Fibroblast of pulmonary artery (primary cell): ENCODE results near the gene TUBB8B.
"Not testable (repeated sequence)": the region's sequence is repeated elsewhere in the genome, so short reads cannot be mapped to it uniquely, and the experiment has no call there.

ENCODE experiments used
- DNase-seq: peaks from one replicate; pipeline ENCODE4 v3.0.0-alpha.2; 2010; ENCODE audit warnings: low read depth
- H3K4me3 ChIP-seq: replicated peaks from 2 replicates; pipeline ENCODE4 v1.5.1; 2011; ENCODE audit warnings: low read depth, mild to moderate bottlenecking, control low read depth, low read length, moderate library complexity

Gene TUBB8B

DNA sequence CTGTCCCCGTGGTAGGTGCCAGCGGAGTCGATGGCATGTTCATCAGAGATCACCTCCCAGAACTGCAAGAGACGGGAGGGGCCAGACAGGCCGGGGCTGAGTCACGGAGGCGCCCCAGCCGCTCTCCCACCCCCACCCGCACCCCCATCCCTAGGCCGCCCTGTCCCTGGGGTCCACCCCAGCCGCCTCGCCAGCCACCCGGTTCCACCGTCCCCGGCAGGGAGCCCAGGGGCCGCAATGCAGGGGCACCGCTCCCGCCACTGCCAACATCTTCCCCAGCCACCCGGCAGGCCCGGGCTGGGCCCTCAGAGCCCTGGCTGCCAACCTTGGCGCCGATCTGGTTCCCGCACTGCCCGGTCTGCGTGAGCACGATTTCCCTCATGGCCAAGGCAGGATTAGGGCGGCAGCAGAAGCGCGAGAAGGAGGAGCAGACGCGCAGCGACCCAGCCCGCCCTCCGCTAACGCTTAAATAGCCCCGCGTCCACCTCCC lies at the start of gene TUBB8B:
TUBB8B (minus strand) TSS at position 440 of the 490 bp plus-strand sequence; CDS start at position 382, 58 bp downstream.
- DNase-seq = not testable (repeated sequence)

DNA sequence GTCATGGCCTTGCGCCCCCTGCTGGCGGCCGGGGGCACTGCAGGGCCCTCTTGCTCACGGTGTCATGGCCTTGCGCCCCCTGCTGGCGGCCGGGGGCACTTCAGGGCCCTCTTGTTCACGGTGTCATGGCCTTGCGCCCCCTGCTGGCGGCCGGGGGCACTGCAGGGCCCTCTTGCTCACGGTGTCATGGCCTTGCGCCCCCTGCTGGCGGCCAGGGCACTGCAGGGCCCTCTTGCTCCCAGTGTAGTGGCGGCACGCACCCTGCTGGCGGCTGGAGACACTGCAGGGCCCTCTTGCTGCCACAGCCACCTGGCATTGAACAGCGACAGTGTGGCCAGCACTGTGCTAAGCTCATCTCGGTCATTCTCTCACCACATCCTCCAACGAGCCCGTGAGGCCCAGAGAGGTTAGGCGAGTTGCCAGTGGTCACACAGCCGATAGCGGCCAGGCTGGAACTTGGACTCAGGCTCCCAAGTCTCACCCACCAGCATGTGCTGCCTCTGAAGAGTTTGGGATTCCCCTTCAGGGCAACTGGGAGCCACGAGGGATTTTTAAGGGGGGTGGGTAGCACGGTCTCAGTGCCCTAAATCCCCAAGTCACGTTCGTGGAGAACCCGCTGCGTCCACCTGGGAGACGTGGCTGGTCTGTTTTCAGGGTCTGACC lies 48.0 kb upstream of the TUBB8B start:
- not testable (repeated sequence) for DNase-seq

More for the DNA sequence above, at the start of gene TUBB8B:
- H3K4me3 ChIP-seq = not testable (repeated sequence)

DNA sequence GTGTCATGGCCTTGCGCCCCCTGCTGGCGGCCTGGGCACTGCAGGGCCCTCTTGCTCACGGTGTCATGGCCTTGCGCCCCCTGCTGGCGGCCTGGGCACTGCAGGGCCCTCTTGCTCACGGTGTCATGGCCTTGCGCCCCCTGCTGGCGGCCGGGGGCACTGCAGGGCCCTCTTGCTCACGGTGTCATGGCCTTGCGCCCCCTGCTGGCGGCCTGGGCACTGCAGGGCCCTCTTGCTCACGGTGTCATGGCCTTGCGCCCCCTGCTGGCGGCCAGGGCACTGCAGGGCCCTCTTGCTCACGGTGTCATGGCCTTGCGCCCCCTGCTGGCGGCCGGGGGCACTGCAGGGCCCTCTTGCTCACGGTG lies 47.3 kb upstream of the TUBB8B start:
- not testable (repeated sequence) for DNase-seq, H3K4me3 ChIP-seq

More for the DNA sequence above, 48.0 kb upstream of the TUBB8B start:
- H3K4me3 ChIP-seq = not testable (repeated sequence)

DNA sequence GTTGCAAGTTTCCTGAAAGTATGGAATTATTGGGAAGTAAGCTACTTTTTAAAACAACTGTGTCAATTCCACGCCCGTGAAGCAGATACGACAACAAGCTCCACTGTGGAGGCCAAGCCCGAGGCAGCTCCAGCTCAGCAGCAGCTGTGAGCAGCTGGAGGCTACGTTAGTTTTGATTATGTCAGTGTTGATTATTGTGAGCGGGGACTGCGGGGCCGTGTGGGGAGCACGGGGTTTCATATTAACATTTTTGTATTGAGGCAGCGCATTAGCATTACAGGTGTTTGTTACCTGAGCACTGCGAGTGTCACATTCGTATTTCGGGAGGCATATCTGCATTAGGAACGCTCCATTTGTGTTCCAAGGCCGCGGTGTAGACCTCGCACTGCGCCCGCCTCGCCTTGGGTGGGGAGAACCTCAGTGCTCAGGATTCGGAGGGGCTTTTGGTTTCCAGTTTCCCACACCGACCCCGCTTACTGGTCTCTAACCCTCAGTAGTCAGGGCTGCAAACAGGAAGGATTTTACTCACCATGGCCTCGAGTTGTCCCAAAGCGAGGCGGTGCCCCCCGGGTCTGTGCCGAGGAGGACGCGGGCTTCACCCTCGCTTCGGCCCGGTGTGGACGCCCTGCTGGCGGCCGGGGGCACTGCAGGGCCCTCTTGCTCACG lies 46.8 kb upstream of the TUBB8B start:
- DNase-seq = not testable (repeated sequence)

DNA sequence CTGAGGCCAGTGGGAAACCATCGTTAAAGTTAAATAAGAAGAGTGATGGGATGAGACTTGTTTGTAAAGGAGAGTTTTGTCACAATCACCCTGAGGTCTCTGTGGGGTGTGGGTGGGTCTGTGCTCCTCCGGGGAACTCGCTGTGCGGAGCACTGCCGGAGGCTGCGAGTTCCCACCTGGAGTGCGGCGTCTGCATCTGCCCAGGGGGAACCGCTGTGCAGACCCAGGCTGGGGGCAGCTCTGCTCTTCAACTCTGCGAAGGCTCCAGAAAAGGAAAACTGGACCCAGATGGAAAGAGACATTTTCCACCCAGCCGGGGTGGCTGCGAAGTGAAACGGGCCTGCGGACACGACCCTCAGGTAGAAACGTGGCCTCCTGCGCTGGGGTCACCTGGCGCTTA lies 46.2 kb upstream of the TUBB8B start:
- not testable (repeated sequence) for DNase-seq, H3K4me3 ChIP-seq

More for the DNA sequence above, 46.8 kb upstream of the TUBB8B start:
- not testable (repeated sequence) for H3K4me3 ChIP-seq

DNA sequence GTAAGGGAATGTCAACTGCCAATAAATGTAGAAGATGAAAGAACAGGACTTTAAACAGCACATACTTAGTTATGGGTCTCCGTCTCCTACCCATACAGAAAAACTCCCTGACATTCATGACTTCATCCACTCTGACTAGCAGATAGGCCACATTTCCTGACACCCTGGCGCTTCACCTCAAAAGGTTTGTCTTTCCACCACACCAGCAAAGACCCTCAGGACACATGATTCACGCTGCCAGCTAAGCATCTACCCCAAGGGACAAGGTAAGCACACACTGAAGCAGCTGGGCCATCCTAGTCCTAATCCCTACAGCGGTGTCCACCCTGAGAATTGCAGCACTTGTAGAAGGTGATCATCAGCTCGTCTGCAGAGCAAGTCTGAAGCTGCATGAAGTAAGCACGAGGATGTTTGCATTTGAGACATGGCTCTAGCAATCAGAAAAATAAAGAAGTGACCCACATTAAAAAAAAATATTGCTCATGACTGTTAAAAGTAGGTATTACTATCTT lies 44.5 kb upstream of the TUBB8B start:
- DNase-seq, H3K4me3 ChIP-seq: not testable (repeated sequence)

DNA sequence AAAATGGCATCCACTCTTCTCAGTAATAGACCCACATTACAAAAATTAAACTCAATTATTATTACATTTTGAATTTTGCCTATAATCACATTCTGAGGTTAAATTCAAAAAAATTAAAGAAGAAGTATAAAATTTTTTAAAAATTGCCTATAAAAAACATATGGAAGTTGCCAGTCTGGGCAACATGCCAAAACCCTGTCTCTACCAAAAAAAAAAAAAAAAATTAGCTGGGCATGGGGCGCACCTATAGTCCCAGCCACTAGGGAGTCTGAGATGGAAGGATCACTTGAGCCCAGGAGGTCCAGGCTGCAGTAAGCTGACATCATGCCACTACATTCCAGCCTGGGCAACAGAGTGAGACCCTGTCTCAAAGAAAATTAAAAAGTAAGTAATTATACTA lies 42.1 kb upstream of the TUBB8B start:
- not testable (repeated sequence) for H3K4me3 ChIP-seq, DNase-seq

DNA sequence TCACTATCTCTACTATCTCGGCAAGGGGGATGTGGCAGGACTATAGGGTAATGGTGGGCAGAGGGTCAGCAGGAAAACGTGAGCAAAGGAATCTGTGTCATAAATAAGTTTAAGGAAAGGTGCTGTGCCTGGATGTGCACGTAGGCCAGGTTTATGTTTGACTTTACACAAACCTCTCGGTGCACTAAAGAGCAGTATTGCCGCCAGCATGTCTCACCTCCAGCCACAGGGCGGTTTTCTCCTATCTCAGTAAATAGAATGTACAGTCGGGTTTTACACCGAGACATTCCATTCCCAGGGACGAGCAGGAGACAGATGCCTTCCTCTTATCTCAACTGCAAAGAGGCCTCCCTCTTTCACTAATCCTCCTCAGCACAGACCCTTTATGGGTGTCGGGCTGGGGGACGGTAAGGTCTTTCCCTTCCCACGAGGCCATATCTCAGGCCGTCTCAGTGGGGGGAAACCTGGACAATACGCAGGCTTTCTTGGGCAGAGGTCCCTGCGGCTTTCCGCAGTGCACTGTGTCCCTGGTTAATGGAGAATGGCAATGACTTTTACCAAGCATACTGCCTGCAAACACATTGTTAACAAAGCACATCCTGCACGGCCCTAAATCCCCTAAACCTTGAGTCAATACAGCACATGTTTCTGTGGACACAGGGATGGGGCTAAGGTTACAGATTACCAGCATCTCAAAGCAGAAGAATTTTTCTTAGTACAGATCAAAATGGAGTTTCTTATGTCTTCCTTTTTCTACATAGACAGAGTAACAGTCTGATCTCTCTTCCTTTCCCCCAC lies 41.2 kb upstream of the TUBB8B start:
- H3K4me3 ChIP-seq = not testable (repeated sequence)

DNA sequence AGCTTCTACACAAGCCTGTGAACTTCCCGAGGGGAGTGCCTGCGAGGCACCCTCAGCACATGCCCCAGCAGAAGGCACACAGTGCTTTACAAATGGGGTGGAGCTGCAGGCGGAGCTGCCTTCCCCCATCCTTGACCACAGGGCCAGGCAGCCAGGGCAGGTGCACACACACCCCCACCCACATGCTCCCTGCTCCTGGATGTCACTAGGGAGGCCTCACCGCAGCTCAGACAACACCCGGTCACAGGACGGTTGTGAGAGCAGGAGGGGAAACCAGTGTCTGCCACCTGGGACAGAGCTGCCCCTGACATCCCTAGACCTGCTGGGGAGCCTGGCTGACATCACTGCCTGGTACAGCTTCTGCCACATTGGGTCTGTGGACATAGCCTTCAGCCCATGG lies 39.7 kb upstream of the TUBB8B start:
- DNase-seq, H3K4me3 ChIP-seq: not testable (repeated sequence)

More for the DNA sequence above, 41.2 kb upstream of the TUBB8B start:
- DNase-seq = not testable (repeated sequence)

DNA sequence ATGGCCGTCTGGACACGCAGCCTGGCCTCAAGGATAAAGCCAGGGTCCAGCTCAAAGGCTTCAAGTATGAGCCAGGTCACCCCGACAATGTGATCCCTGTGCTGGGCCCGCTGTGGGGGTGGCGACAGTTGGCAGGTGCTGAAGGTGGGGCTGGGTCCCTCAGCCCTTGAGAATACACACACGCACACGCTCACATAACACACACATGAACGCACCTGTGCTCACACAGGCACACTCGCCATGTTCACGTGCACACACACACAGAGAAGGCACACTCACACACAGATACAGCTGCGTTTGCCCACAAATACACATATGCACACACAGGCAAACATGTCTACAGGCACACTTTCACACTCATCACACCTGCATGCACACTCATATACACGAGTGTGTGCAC lies 35.4 kb upstream of the TUBB8B start:
- H3K4me3 ChIP-seq, DNase-seq: not testable (repeated sequence)

DNA sequence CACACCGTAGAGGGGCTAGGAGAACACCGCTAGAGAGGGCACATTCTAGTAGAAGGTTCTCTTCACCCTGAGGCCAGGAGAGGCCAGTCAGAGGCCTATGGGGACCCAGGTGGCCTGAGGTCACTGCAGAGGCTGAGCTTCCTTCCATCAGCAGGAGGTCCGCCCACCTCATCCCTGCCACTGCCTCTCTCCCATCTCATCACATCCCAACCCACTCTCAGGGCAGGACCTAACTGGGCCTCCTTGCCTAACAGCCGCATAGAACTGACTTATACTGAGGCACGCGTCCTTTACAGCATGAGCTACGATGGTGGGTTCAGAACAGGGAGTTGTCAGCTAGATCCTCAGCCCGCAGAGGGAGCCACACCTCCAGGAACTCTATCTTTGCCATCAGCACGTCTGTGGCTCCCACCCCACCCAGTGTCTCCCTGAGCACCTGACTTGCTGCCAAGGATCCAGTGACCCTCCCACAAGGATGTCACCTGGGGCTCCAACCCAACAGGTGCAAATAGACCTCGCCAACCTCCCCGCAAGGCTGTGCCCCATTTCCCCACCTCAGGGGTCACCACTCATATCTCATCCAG lies 33.3 kb upstream of the TUBB8B start:
- not testable (repeated sequence) for DNase-seq, H3K4me3 ChIP-seq

DNA sequence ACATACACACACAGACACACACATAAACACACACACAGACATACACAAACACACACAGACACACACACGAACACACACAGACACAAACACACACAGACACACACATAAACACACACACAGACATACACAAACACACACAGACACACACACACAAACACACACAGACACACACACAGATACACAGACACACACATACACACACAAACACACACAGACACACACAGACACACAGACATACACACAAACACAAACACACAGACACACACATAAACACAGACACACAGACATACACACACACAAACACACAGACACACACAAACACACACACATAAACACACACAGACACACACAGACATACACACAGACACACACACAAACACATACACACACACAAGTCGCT lies 31.5 kb upstream of the TUBB8B start:
- not testable (repeated sequence) for DNase-seq, H3K4me3 ChIP-seq

DNA sequence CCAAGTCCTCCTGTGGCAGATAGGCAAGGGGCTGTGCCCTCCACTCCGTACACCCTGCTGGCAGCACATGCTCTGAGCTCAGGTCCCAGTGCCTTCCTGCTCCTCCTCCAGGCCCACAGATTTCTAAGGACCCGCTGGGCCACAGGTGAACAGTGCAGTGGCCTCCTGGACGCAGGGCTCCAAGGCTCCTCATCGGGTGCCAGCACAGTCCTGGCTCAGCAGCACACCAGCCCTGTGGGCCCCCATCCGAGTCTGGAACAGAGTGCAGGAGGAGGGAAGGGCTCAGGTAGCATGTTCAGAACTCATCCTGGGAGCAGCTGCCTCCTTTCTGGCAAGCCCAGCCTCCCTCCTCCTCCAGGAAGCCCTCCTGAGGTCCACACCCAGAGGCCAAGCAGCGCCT lies 30.8 kb upstream of the TUBB8B start:
- not testable (repeated sequence) for DNase-seq

DNA sequence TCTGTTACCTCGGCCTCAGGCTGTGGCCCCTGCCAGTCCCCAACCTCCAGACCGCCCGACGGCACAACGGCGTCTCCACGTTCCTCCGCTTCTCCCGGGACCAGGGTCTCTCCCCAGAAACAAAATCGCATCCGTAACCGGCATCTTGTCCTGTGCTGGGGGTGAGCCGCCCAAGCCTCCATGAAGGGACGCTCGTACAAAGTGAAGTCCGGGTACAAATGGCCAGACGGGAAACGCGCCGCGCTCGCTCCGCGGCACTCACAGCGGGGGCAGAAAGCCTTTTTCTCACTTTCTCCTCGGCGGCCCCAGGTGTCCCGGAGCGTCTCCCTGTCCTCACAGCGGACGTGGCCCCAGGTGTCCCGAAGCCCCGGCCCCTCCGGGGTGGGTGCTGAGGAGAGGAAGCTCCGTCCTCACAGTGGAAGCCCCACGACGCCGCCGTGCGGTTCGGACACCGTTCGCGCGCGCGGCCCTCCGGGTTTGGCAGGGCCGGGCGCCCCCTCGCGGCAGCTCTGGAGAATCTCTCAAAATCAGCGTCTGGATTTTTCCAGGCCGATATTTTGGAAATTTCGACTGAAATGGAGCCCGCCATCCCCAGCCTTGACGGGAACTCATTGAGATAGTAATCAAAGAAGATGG lies 26.2 kb upstream of the TUBB8B start:
- not testable (repeated sequence) for H3K4me3 ChIP-seq, DNase-seq

More for the DNA sequence above, 30.8 kb upstream of the TUBB8B start:
- not testable (repeated sequence) for H3K4me3 ChIP-seq

DNA sequence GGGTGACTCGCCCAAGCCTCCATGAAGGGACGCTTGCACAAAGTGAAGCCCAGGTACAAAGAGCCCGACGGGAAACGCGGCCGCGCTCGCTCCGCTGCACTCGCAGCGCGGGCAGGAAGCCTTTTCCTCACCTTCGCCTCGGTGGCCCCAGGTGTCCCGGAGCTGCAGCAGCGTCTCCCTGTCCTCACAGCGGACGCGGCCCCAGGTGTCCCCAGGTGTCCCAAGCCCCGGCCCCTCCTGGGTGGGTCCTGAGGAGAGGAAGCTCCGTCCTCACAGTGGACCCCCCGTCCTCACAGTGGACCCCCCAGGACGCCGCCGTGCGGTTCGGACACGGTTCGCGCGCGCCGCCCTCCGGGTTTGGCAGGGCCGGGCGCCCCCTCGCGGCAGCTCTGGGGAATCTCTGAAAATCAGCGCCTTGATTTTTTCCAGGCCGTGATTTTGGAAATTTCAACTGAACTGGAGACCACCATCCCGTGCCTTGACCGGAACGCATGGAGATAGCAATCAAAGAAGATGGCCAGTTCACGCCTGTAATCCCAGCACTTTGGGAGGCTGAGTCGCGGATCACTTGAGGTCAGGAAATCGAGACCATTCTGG lies 23.9 kb upstream of the TUBB8B start:
- not testable (repeated sequence) for DNase-seq, H3K4me3 ChIP-seq

DNA sequence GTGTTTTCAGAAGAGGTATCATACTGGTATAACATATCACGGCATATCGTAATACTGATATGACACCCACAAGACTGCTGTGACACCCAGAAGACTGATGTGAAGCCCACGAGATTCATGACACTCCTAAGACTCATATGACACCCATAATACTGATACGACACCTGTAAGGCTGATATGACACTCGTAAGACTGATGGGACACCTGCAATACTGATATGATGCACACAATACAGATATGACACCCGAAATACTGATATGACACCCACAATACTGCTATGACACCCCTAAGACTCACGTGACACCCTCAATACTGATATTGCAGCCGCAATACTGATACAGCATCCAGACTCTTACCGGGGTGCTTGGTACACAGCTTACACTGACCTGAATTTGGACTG lies 18.3 kb upstream of the TUBB8B start:
- H3K4me3 ChIP-seq, DNase-seq: not testable (repeated sequence)

DNA sequence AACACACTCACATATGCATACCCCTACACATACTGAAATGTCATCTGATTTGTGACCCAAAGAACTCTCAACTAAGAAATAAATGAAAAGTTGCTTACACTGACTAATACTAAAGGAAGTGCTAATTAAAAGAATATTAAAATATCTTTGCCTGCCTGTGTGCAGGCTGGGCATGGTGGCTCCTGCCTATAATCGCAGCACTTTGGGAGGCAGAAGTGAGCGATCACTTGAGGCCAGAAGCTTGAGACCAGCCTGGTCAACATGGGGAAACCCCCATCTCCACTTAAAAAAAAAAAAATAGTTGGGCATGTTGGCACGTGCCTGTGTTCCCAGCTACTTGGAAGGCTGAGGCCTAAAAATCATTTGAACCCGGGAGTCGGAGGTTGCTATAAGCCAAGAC lies 14.9 kb upstream of the TUBB8B start:
- not testable (repeated sequence) for DNase-seq, H3K4me3 ChIP-seq

DNA sequence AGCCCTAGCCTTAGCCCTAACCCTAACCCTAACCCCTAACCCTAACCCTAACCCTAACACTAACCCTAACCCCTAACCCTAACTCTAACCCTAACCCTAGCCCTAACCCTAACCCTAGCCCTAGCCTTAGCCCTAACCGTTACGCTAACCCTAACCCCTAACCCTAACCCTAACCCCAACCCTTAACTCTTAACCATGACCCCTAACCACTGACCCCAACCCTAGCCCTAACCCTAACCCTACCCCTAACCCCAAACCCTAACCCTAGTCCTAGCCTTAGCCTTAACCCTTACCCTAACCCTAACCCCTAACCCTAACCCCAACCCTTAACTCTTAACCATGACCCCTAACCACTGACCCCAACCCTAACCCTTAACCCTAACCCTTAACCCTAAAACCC lies 14.2 kb upstream of the TUBB8B start:
- DNase-seq, H3K4me3 ChIP-seq: not testable (repeated sequence)
